ENCODE measurements around the gene TWNK.
"Not testable (repeated sequence)": the region's sequence is repeated elsewhere in the genome, so short reads cannot be mapped to it uniquely, and the experiment has no call there.

Gene TWNK

GRCh38 chr10:100972115-100972903 lies 15.0 kb upstream of the TWNK start:
- TF ChIP-seq CTCF (IDR thresholded peaks at IDR 0.05; ENCODE audit: control insufficient read depth, insufficient read depth, low read depth, low read length, missing control alignments), result no peak
- no peak for DNase-seq (ENCODE audit: low read depth)
- no peak overlapping the region for H3K4me3 ChIP-seq (ENCODE audit: control insufficient read depth, low read depth, low read length)

GRCh38 chr10:100972904-100973535 lies 14.3 kb upstream of the TWNK start:
- TF ChIP-seq CTCF (IDR thresholded peaks at IDR 0.05; ENCODE audit: control insufficient read depth, insufficient read depth, low read depth, low read length, missing control alignments), result no peak
- no peak for DNase-seq (ENCODE audit: low read depth)
- H3K4me3 ChIP-seq (ENCODE audit: control insufficient read depth, low read depth, low read length), result no peak overlapping the region

GRCh38 chr10:100975397-100975796 lies 11.9 kb upstream of the TWNK start:
- H3K4me3 ChIP-seq (ENCODE audit: control insufficient read depth, low read depth, low read length); DNase-seq (ENCODE audit: low read depth): not testable (repeated sequence)

- TF ChIP-seq CTCF (IDR thresholded peaks at IDR 0.05; ENCODE audit: control insufficient read depth, insufficient read depth, low read depth, low read length, missing control alignments), result no peak
- no peak for DNase-seq (ENCODE audit: low read depth)
- no peak overlapping the region for H3K4me3 ChIP-seq (ENCODE audit: control insufficient read depth, low read depth, low read length)
Observed at GRCh38 chr10:100976906-100977305, 10.4 kb upstream of the TWNK start.

GRCh38 chr10:100977436-100977835 lies 9.9 kb upstream of the TWNK start:
- no peak for DNase-seq (ENCODE audit: low read depth)
- TF ChIP-seq CTCF (IDR thresholded peaks at IDR 0.05; ENCODE audit: control insufficient read depth, insufficient read depth, low read depth, low read length, missing control alignments), result no peak
- no peak overlapping the region for H3K4me3 ChIP-seq (ENCODE audit: control insufficient read depth, low read depth, low read length)

GRCh38 chr10:100978121-100978900 lies 9.0 kb upstream of the TWNK start:
- no peak for DNase-seq (ENCODE audit: low read depth)
- no peak overlapping the region for H3K4me3 ChIP-seq (ENCODE audit: control insufficient read depth, low read depth, low read length)
- TF ChIP-seq CTCF (IDR thresholded peaks at IDR 0.05; ENCODE audit: control insufficient read depth, insufficient read depth, low read depth, low read length, missing control alignments), result no peak

- TF ChIP-seq CTCF (IDR thresholded peaks at IDR 0.05; ENCODE audit: control insufficient read depth, insufficient read depth, low read depth, low read length, missing control alignments), result no peak
- H3K4me3 ChIP-seq (ENCODE audit: control insufficient read depth, low read depth, low read length), result no peak overlapping the region
- DNase-seq (ENCODE audit: low read depth), result no peak
Observed at GRCh38 chr10:100978901-100979195, 8.5 kb upstream of the TWNK start.
